NCI-H748 (cell line): Measurements from ENCODE around the gene KPNA5.
A peak's percentile ranks its signal among the peaks of the same experiment; 100 is the strongest.
"Not testable (repeated sequence)": the region's sequence is repeated elsewhere in the genome, so short reads cannot be mapped to it uniquely, and the experiment has no call there.

Source experiments
- DNase-seq: peaks from one replicate; lab custom pipeline; 2025; ENCODE audit not compliant: unreplicated experiment; lab: John Stamatoyannopoulos, UW

The KPNA5 gene

GRCh38 chr6:116697480-116697879 lies 16.5 kb downstream of the KPNA5 start:
- DNase-seq: no peak

GRCh38 chr6:116703888-116704287 lies 22.9 kb downstream of the KPNA5 start:
- not testable (repeated sequence) for DNase-seq

- no peak for DNase-seq
Measured at GRCh38 chr6:116705917-116706316, 24.9 kb downstream of the KPNA5 start.

- DNase-seq: no peak
Measured at GRCh38 chr6:116714296-116714695, 33.3 kb downstream of the KPNA5 start.

- DNase-seq: no peak
Measured at GRCh38 chr6:116714761-116715160, 33.8 kb downstream of the KPNA5 start.

- no peak for DNase-seq
Measured at GRCh38 chr6:116726947-116727346, 45.9 kb downstream of the KPNA5 start.

GRCh38 chr6:116730513-116730912 lies 49.5 kb downstream of the KPNA5 start:
- no peak for DNase-seq

GRCh38 chr6:116737004-116737403 lies 56.0 kb downstream of the KPNA5 start:
- DNase-seq: no peak

GRCh38 chr6:116740486-116740885 lies 59.5 kb downstream of the KPNA5 start:
- DNase-seq: not testable (repeated sequence)

GRCh38 chr6:116741571-116741970 lies 60.6 kb downstream of the KPNA5 start:
- no peak for DNase-seq

GRCh38 chr6:116745176-116745575 lies 64.2 kb downstream of the KPNA5 start:
- DNase-seq: no peak

- no peak for DNase-seq
Measured at GRCh38 chr6:116761779-116762178, 80.8 kb downstream of the KPNA5 start.

- DNase-seq: no peak
Measured at GRCh38 chr6:116762235-116762634, 81.2 kb downstream of the KPNA5 start.

- no peak for DNase-seq
Measured at GRCh38 chr6:116763048-116763447, 82.0 kb downstream of the KPNA5 start.

GRCh38 chr6:116763906-116764628 lies 83.1 kb downstream of the KPNA5 start:
- DNase-seq: no peak

- DNase-seq: no peak
Measured at GRCh38 chr6:116764629-116764960, 83.6 kb downstream of the KPNA5 start.

GRCh38 chr6:116764961-116765841 lies 84.2 kb downstream of the KPNA5 start, which contains the start of gene FAM162B:
TSS of gene FAM162B (minus strand) at chr6:116765719. CDS start at chr6:116765576, 143 bp downstream.
- DNase-seq: peak; percentile 5

GRCh38 chr6:116766506-116767176 lies 85.6 kb downstream of the KPNA5 start:
- no peak for DNase-seq

GRCh38 chr6:116767715-116768114 lies 86.7 kb downstream of the KPNA5 start:
- no peak for DNase-seq

- DNase-seq: no peak
Measured at GRCh38 chr6:116772450-116772849, 91.4 kb downstream of the KPNA5 start.

GRCh38 chr6:116773886-116774285 lies 92.9 kb downstream of the KPNA5 start:
- DNase-seq: no peak
